Fibroblast of pulmonary artery (primary cell): ENCODE results near the gene MUCL1.
A peak's percentile ranks its signal among the peaks of the same experiment; 100 is the strongest.

Experiments
- DNase-seq: peaks from one replicate; pipeline ENCODE4 v3.0.0-alpha.2; 2010; ENCODE audit warnings: low read depth
- H3K4me3 ChIP-seq: replicated peaks from 2 replicates; pipeline ENCODE4 v1.5.1; 2011; ENCODE audit warnings: low read depth, mild to moderate bottlenecking, control low read depth, low read length, moderate library complexity
- CTCF ChIP-seq: IDR thresholded peaks from 2 replicates; pipeline ENCODE4 v1.5.1; 2011; ENCODE audit warnings: mild to moderate bottlenecking, control low read depth, low read length, inconsistent platforms; ENCODE audit errors: missing control alignments

Gene MUCL1

GRCh38 chr12:54853933-54854538 lies at the start of gene MUCL1:
Gene MUCL1 (plus strand): TSS chr12:54854516. CDS start chr12:54854583, 67 bp downstream.
- DNase-seq, result peak; percentile 77
- H3K4me3 ChIP-seq, result no peak within 1 kb of the TSS
- TF ChIP-seq CTCF, result peak; percentile 95

GRCh38 chr12:54821676-54822075 lies 32.6 kb upstream of the MUCL1 start:
- DNase-seq, result no peak
- H3K4me3 ChIP-seq, result no peak overlapping the region
- TF ChIP-seq CTCF, result no peak

- no peak for TF ChIP-seq CTCF
- H3K4me3 ChIP-seq, result no peak overlapping the region
- no peak for DNase-seq
Measured at GRCh38 chr12:54824402-54824801, 29.9 kb upstream of the MUCL1 start.

GRCh38 chr12:54829511-54829910 lies 24.8 kb upstream of the MUCL1 start:
- no peak overlapping the region for H3K4me3 ChIP-seq
- no peak for TF ChIP-seq CTCF
- DNase-seq, result no peak

GRCh38 chr12:54830199-54830598 lies 24.1 kb upstream of the MUCL1 start:
- DNase-seq, result no peak
- no peak overlapping the region for H3K4me3 ChIP-seq
- no peak for TF ChIP-seq CTCF

- no peak overlapping the region for H3K4me3 ChIP-seq
- no peak for TF ChIP-seq CTCF
- no peak for DNase-seq
Measured at GRCh38 chr12:54831631-54832030, 22.7 kb upstream of the MUCL1 start.

GRCh38 chr12:54840244-54840865 lies 14.0 kb upstream of the MUCL1 start:
- H3K4me3 ChIP-seq, result no peak overlapping the region
- no peak for DNase-seq
- no peak for TF ChIP-seq CTCF
